Transverse colon (tissue), 4 donors: ENCODE measurements around the gene UTF1. TPM values are rescaled to one million over a fixed set of nuclear protein-coding genes. Genes with fewer than 3 reads are reported as not detected.

Experiments
- DNase-seq: peaks from one replicate; pipeline ENCODE4 v3.0.0-alpha.2; 2019
- H3K27ac ChIP-seq, 4 donors: fragments of 200-600 bp; sonication (generic); 2 replicates each; pipeline ENCODE4 v1.5.1; 2016 to 2018; ENCODE audit warnings: inconsistent platforms in 4 of 4
- H3K27me3 ChIP-seq: fragments of 200-600 bp; sonication (generic); 2 replicates; pipeline ENCODE4 v1.5.1; 2017; ENCODE audit warnings: inconsistent platforms
- H3K36me3 ChIP-seq, 4 donors: fragments of 200-600 bp; sonication (generic); 2 replicates each; pipeline ENCODE4 v1.5.1; 2017 to 2019; ENCODE audit warnings: inconsistent platforms in 4 of 4
- H3K4me1 ChIP-seq, 4 donors: fragments of 200-600 bp; sonication (generic); 2 replicates each; pipeline ENCODE4 v1.5.1; 2017 to 2020; ENCODE audit warnings: inconsistent platforms in 4 of 4
- H3K4me3 ChIP-seq, 4 donors: fragments of 200-600 bp; sonication (generic); 1 replicate in 1 of 4; 2 replicates in 3 of 4; pipeline versions ENCODE4 v1.5.1 to v1.6.1; 2017 to 2019; ENCODE audit warnings: inconsistent platforms in 4 of 4
- H3K9me3 ChIP-seq, 2 donors: fragments of 200-600 bp; sonication (generic); 2 replicates each; pipeline ENCODE4 v1.5.1; 2017 to 2019; ENCODE audit warnings: inconsistent platforms in 2 of 2
- CTCF ChIP-seq, 5 experiments: fragments of 200-600 bp in 3 of 5; fragments of 450-650 bp in 2 of 5; sonication (generic) in 3 of 5; IDR thresholded peaks; 1 replicate in 2 of 5; 2 replicates in 3 of 5; pipeline ENCODE4 v1.5.1; 2016 to 2017; ENCODE audit warnings: antibody characterized with exemption in 5 of 5, inconsistent platforms in 3 of 5, mild to moderate bottlenecking in 2 of 5, moderate library complexity in 1 of 5
- EP300 ChIP-seq: sonication (generic); formaldehyde crosslinking; IDR thresholded peaks from one replicate; pipeline ENCODE4 v1.6.1; 2017; ENCODE audit warnings: antibody characterized with exemption, low read depth
- POLR2A ChIP-seq: fragments of 450-650 bp; IDR thresholded peaks from one replicate; pipeline ENCODE4 v1.6.1; 2016; ENCODE audit warnings: antibody characterized with exemption, mild to moderate bottlenecking, moderate library complexity
- POLR2AphosphoS5 ChIP-seq, 3 donors: sonication (generic); formaldehyde crosslinking; IDR thresholded peaks; one replicate each; pipeline ENCODE4 v1.6.1; 2016; ENCODE audit warnings: antibody characterized with exemption in 3 of 3
- WGBS, 2 donors: methylation state at CpG; one replicate each; pipeline ENCODE4 v1.1.5; 2018; ENCODE audit warnings: low coverage in 1 of 2; 5-methylcytosine and 5-hydroxymethylcytosine counted together
- in situ Hi-C, 4 donors: fragments of 200-750 bp; cut with MboI; loops; one replicate each; pipeline versions ENCODE4 v1.15.0 to v1.15.1; 2017; ENCODE audit warnings: low sequenced_read_pairs in 3 of 4, low pct_ligation_motif_present in 1 of 4, low pct_unique_long_range_greater_than_20kb in 1 of 4
- intact Hi-C: fragments of 100-400 bp; cut with DNase I; formaldehyde crosslinking; loops from one replicate; pipeline ENCODE4 v1.15.1; 2023; ENCODE audit warnings: low total_unique reads
- total RNA-seq, 4 donors: library from RNA; depleted of rRNA; stranded (reverse); fragments of >200 nt; gene quantifications; one replicate each; pipeline ENCODE4 v1.1.0, GENCODE V29; 2016

UTF1 gene
- total RNA-seq, 4 donors from 2014 or later: not detected

- Histone ChIP-seq H3K9me3 (no peaks in the 10 kb centered on the region), H3K27ac (no peak overlapping the region), H3K27me3 (peaks cover 7% of the 10 kb centered on the region), H3K36me3 (no peaks in the 10 kb centered on the region), H3K4me3 (no peak overlapping the region), H3K4me1 (no peaks in the 10 kb centered on the region)
- 80% methylated on average over 9 of the region's 9 CpGs; no CpG with 5 or more reads in 1 of the 2 donors for WGBS, 2 donors
- in situ Hi-C loops (no loop called here), intact Hi-C loops (no loop called here)
- no peak for TF ChIP-seq POLR2AphosphoS5 (IDR thresholded peaks at IDR 0.05)
- no peak for DNase-seq
Observed at GRCh38 chr10:133197786-133198185, 32.2 kb upstream of the UTF1 start.

- in situ Hi-C loops: no loop called here
- intact Hi-C loops: no loop called here
- WGBS, 2 donors: 96% methylated on average over 21 of the region's 26 CpGs; no CpG with 5 or more reads in 1 of the 2 donors
- Histone ChIP-seq H3K4me1 (no peaks in the 10 kb centered on the region), H3K9me3 (no peaks in the 10 kb centered on the region), H3K4me3 (no peak overlapping the region), H3K27me3 (peaks cover 7% of the 10 kb centered on the region), H3K27ac (no peak overlapping the region), H3K36me3 (no peaks in the 10 kb centered on the region)
- TF ChIP-seq CTCF (IDR thresholded peaks at IDR 0.05) (no peak), EP300 (no peak), POLR2A (no peak), POLR2AphosphoS5 (IDR thresholded peaks at IDR 0.05) (no peak)
- DNase-seq: no peak
Observed at GRCh38 chr10:133198206-133198605, 31.8 kb upstream of the UTF1 start.

- no peak for DNase-seq
- TF ChIP-seq EP300 (no peak), POLR2AphosphoS5 (IDR thresholded peaks at IDR 0.05) (no peak), CTCF (IDR thresholded peaks at IDR 0.05) (no peak), POLR2A (no peak)
- H3K27me3 ChIP-seq: peaks cover 7% of the 10 kb centered on the region
- no peaks in the 10 kb centered on the region for H3K4me1 ChIP-seq
- no peak overlapping the region for H3K27ac ChIP-seq
- WGBS, 2 donors: 40 to 86% methylated on average over 1 to 44 of the region's 54 CpGs
- H3K9me3 ChIP-seq: no peaks in the 10 kb centered on the region
- no peak overlapping the region for H3K4me3 ChIP-seq
- in situ Hi-C loops: no loop called here
- no peaks in the 10 kb centered on the region for H3K36me3 ChIP-seq
- intact Hi-C loops: no loop called here
Observed at GRCh38 chr10:133198621-133199487, 31.2 kb upstream of the UTF1 start.

- H3K36me3 ChIP-seq: no peaks in the 10 kb centered on the region
- DNase-seq: no peak
- peaks cover 7% of the 10 kb centered on the region for H3K27me3 ChIP-seq
- WGBS, 2 donors: 73 to 80% methylated on average over 3 to 12 of the region's 13 CpGs
- intact Hi-C loops (no loop called here), in situ Hi-C loops (no loop called here)
- no peak overlapping the region for H3K27ac ChIP-seq
- no peak for TF ChIP-seq EP300
- no peak for TF ChIP-seq POLR2A
- no peak for TF ChIP-seq POLR2AphosphoS5 (IDR thresholded peaks at IDR 0.05)
- TF ChIP-seq CTCF (IDR thresholded peaks at IDR 0.05): no peak
- H3K4me1 ChIP-seq: no peaks in the 10 kb centered on the region
- no peaks in the 10 kb centered on the region for H3K9me3 ChIP-seq
- no peak overlapping the region for H3K4me3 ChIP-seq
Observed at GRCh38 chr10:133199488-133199885, 30.5 kb upstream of the UTF1 start.
